Osteocyte (in vitro differentiated cells): Measurements from ENCODE around the gene OBP2B. TPM values are rescaled to one million over a fixed set of nuclear protein-coding genes. Genes with fewer than 3 reads are reported as not detected.

Source experiments
- DNase-seq: peaks from one replicate; pipeline ENCODE4 v3.0.0; 2021; ENCODE audit warnings: mixed read lengths; ENCODE audit not compliant: unreplicated experiment; ENCODE audit errors: extremely low spot score
- H3K27ac Mint-ChIP-seq: one replicate; pipeline ENCODE4 v1.8.0; 2021; ENCODE audit warnings: mild to moderate bottlenecking, mixed read lengths; ENCODE audit not compliant: unreplicated experiment
- H3K27me3 Mint-ChIP-seq: one replicate; pipeline ENCODE4 v1.8.0; 2021; ENCODE audit warnings: mixed read lengths; ENCODE audit not compliant: unreplicated experiment
- H3K36me3 Mint-ChIP-seq: one replicate; pipeline ENCODE4 v1.8.0; 2021; ENCODE audit warnings: mixed read lengths; ENCODE audit not compliant: unreplicated experiment
- H3K4me1 Mint-ChIP-seq: one replicate; pipeline ENCODE4 v1.8.0; 2021; ENCODE audit warnings: mixed read lengths; ENCODE audit not compliant: unreplicated experiment
- H3K4me3 Mint-ChIP-seq: one replicate; pipeline ENCODE4 v1.8.0; 2021; ENCODE audit warnings: mild to moderate bottlenecking, moderate library complexity, mixed read lengths; ENCODE audit not compliant: unreplicated experiment
- H3K9me3 Mint-ChIP-seq: one replicate; pipeline ENCODE4 v1.8.0; 2021; ENCODE audit warnings: mixed read lengths; ENCODE audit not compliant: unreplicated experiment
- CTCF ChIP-seq: fragments of 200-600 bp; sonication (generic); IDR thresholded peaks from 2 replicates; pipeline ENCODE4 v1.5.0; 2021; ENCODE audit warnings: antibody characterized with exemption, mild to moderate bottlenecking, moderate library complexity
- total RNA-seq: library from RNA; stranded (reverse); gene quantifications from 2 replicates; pipeline ENCODE4 v1.2.1, GENCODE V29; 2021

Gene OBP2B
- total RNA-seq, 1 donor from 2014 or later = not detected

GRCh38 chr9:133246562-133246961 lies 37.5 kb upstream of the OBP2B start:
- DNase-seq = peak; percentile 73

GRCh38 chr9:133242991-133243390 lies 33.9 kb upstream of the OBP2B start:
- no peak overlapping the region for H3K4me3 Mint-ChIP-seq
- no peak for TF ChIP-seq CTCF
- H3K27me3 Mint-ChIP-seq = peaks cover 37% of the 10 kb centered on the region
- no peak overlapping the region for H3K27ac Mint-ChIP-seq
- H3K4me1 Mint-ChIP-seq = peaks cover 7% of the 10 kb centered on the region
- H3K36me3 Mint-ChIP-seq = no peaks in the 10 kb centered on the region
- DNase-seq = no peak
- no peaks in the 10 kb centered on the region for H3K9me3 Mint-ChIP-seq

More at GRCh38 chr9:133246562-133246961, 37.5 kb upstream of the OBP2B start:
- Mint-ChIP-seq H3K27me3 (peaks cover 60% of the 10 kb centered on the region), H3K27ac (no peak overlapping the region), H3K4me1 (no peaks in the 10 kb centered on the region), H3K36me3 (no peaks in the 10 kb centered on the region), H3K4me3 (no peak overlapping the region), H3K9me3 (no peaks in the 10 kb centered on the region)
- no peak for TF ChIP-seq CTCF

GRCh38 chr9:133242241-133242640 lies 33.2 kb upstream of the OBP2B start:
- no peaks in the 10 kb centered on the region for H3K9me3 Mint-ChIP-seq

GRCh38 chr9:133239533-133240090 lies 30.6 kb upstream of the OBP2B start:
- DNase-seq = no peak
- Mint-ChIP-seq H3K4me3 (no peak overlapping the region), H3K27ac (no peak overlapping the region), H3K4me1 (peaks cover 17% of the 10 kb centered on the region), H3K36me3 (no peaks in the 10 kb centered on the region), H3K9me3 (no peaks in the 10 kb centered on the region), H3K27me3 (peaks cover 22% of the 10 kb centered on the region)
- TF ChIP-seq CTCF = no peak

More at GRCh38 chr9:133242241-133242640, 33.2 kb upstream of the OBP2B start:
- no peak for DNase-seq
- H3K27me3 Mint-ChIP-seq = peaks cover 36% of the 10 kb centered on the region
- H3K4me3 Mint-ChIP-seq = no peak overlapping the region
- no peak overlapping the region for H3K27ac Mint-ChIP-seq
- no peaks in the 10 kb centered on the region for H3K36me3 Mint-ChIP-seq
- H3K4me1 Mint-ChIP-seq = peaks cover 15% of the 10 kb centered on the region
- TF ChIP-seq CTCF = no peak

GRCh38 chr9:133238851-133239532 lies 29.9 kb upstream of the OBP2B start:
- H3K9me3 Mint-ChIP-seq = no peaks in the 10 kb centered on the region
- no peaks in the 10 kb centered on the region for H3K36me3 Mint-ChIP-seq
- no peak overlapping the region for H3K4me3 Mint-ChIP-seq
- H3K4me1 Mint-ChIP-seq = peaks cover 17% of the 10 kb centered on the region
- peaks cover 16% of the 10 kb centered on the region for H3K27me3 Mint-ChIP-seq
- no peak for DNase-seq
- peak; percentile 56 for TF ChIP-seq CTCF
- H3K27ac Mint-ChIP-seq = no peak overlapping the region
